Caco-2 (cell line): ENCODE results near the gene MAFF. TPM values are rescaled to one million over a fixed set of nuclear protein-coding genes. Genes with fewer than 3 reads are reported as not detected.

Experiments
- BruUV-seq: library from RNA; stranded (reverse); fragments of 400-500 nt; replicated peaks from 2 replicates; lab custom pipeline; 2021; lab: Mats Ljungman, UMichigan
- CTCF ChIA-PET: fragments of 300-600 bp; sonication (Branson Sonifier 250); formaldehyde crosslinking; loops from one replicate; lab custom pipeline; 2022; ENCODE audit warnings: antibody characterized with exemption; lab: Charles Lee
- POLR2A ChIA-PET: fragments of 300-600 bp; sonication (Branson Sonifier 250); formaldehyde crosslinking; loops from one replicate; lab custom pipeline; 2022; ENCODE audit warnings: antibody characterized with exemption; lab: Charles Lee
- DNase-seq, 2 experiments: peaks; one replicate each; pipeline versions ENCODE4 v3.0.0 to v3.0.0-alpha.2; 2020 to 2022
- H3K27me3 ChIP-seq: replicated peaks from 2 replicates; pipeline ENCODE4 v1.6.0; 2011; ENCODE audit warnings: low read length; ENCODE audit not compliant: control insufficient read depth, insufficient read depth
- H3K36me3 ChIP-seq: 2 replicates; pipeline ENCODE4 v1.5.1; 2011; ENCODE audit warnings: low read length; ENCODE audit not compliant: control insufficient read depth, insufficient read depth
- H3K4me1 ChIP-seq: fragments of 250-450 bp; sonication (Bioruptor Pico); 2 replicates; pipeline ENCODE4 v1.5.1; 2020; ENCODE audit warnings: mild to moderate bottlenecking
- H3K4me3 ChIP-seq: 2 replicates; pipeline ENCODE4 v1.5.1; 2011; ENCODE audit warnings: low read depth, mild to moderate bottlenecking, control low read depth, low read length
- H3K9me3 ChIP-seq: fragments of 250-450 bp; sonication (Bioruptor Pico); 2 replicates; pipeline ENCODE4 v1.5.1; 2020; ENCODE audit warnings: mild to moderate bottlenecking, moderate library complexity
- H3K27ac Mint-ChIP-seq: one replicate; pipeline ENCODE4 v1.8.0; 2022; ENCODE audit warnings: mixed read lengths; ENCODE audit not compliant: unreplicated experiment
- H3K27me3 Mint-ChIP-seq: one replicate; pipeline ENCODE4 v1.8.0; 2022; ENCODE audit warnings: mixed read lengths; ENCODE audit not compliant: insufficient read depth, unreplicated experiment
- H3K36me3 Mint-ChIP-seq: one replicate; pipeline ENCODE4 v1.8.0; 2022; ENCODE audit warnings: mild to moderate bottlenecking, mixed read lengths; ENCODE audit not compliant: insufficient read depth, unreplicated experiment
- H3K4me1 Mint-ChIP-seq: one replicate; pipeline ENCODE4 v1.8.0; 2022; ENCODE audit warnings: low read depth, mixed read lengths; ENCODE audit not compliant: unreplicated experiment
- H3K4me3 Mint-ChIP-seq: one replicate; pipeline ENCODE4 v1.8.0; 2022; ENCODE audit warnings: mild to moderate bottlenecking, moderate library complexity, mixed read lengths; ENCODE audit not compliant: unreplicated experiment
- H3K9me3 Mint-ChIP-seq: one replicate; pipeline ENCODE4 v1.8.0; 2022; ENCODE audit warnings: mixed read lengths; ENCODE audit not compliant: unreplicated experiment
- CTCF ChIP-seq, 2 experiments: fragments of 200-600 bp in 1 of 2; IDR thresholded peaks; 1 replicate in 1 of 2; 2 replicates in 1 of 2; pipeline versions ENCODE4 v1.5.1 to v1.8.0; 2011 to 2022; ENCODE audit warnings: antibody characterized with exemption in 1 of 2, control low read depth in 1 of 2, inconsistent platforms in 1 of 2, low read depth in 1 of 2, low read length in 1 of 2, mild to moderate bottlenecking in 1 of 2, moderate library complexity in 1 of 2; ENCODE audit not compliant: insufficient read depth in 1 of 2, severe bottlenecking in 1 of 2, unreplicated experiment in 1 of 2
- intact Hi-C: fragments of 100-400 bp; cut with micrococcal nuclease; formaldehyde crosslinking; loops from one replicate; pipeline ENCODE4 v1.10.0; 2022; ENCODE audit not compliant: unreplicated experiment
- total RNA-seq: library from RNA; stranded (reverse); gene quantifications from 2 replicates; pipeline ENCODE4 v1.2.3, GENCODE V29; 2022

Gene MAFF
- total RNA-seq, 1 experiment from 2014 or later, result 6.8 TPM

DNA sequence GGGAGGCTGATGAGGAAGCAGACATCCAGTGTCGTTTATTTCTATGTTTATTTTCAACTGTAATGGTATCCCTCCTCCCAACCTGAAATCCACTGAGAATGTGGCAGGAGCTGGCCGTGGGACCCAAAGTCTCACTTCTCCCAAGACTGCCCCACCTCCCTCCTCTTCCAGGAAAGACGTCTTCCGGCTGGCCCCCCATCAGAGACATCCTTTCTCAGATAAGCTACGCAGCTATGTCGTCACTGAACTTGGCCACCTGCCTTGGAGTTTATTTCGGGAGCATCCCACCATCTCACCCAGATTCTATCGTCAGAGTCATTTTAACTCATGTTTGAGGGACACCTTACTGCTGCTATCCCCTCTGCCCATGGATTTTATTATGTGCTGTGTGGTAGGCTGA, 57.1 kb downstream of the MAFF start:
- H3K9me3 Mint-ChIP-seq, result no peaks in the 10 kb centered on the region
- ChIA-PET POLR2A (interaction anchor here (0.7 to 1.0 kb wide), 2 partner anchors 24 to 77 kb away, joined by 3 to 8 read pairs; no protein-coding TSS in a partner anchor), CTCF (interaction anchor here (0.6 to 1.1 kb wide), 5 partner anchors 9 to 201 kb away, joined by 3 to 10 read pairs (median 4); no protein-coding TSS in a partner anchor)
- no TSS peak for BruUV-seq
- no peak for TF ChIP-seq CTCF (IDR thresholded peaks at IDR 0.05; ENCODE audit: insufficient read depth in 1 of 2, low read depth in 1 of 2, low read length in 1 of 2, severe bottlenecking in 1 of 2, unreplicated experiment in 1 of 2)
- peaks cover 5% of the 10 kb centered on the region for H3K36me3 Mint-ChIP-seq
- Histone ChIP-seq H3K4me3 (no peak overlapping the region), H3K27me3 (no peaks in the 10 kb centered on the region), H3K4me1 (no peaks in the 10 kb centered on the region), H3K9me3 (no peaks in the 10 kb centered on the region), H3K36me3 (no peaks in the 10 kb centered on the region)
- no peak overlapping the region for H3K27ac Mint-ChIP-seq
- H3K4me1 Mint-ChIP-seq, result peaks cover 7% of the 10 kb centered on the region
- no peak for DNase-seq
- no peaks in the 10 kb centered on the region for H3K27me3 Mint-ChIP-seq
- intact Hi-C loops, result loop anchor here (2.0 kb wide), 1 partner anchor 94 kb away; no protein-coding TSS in a partner anchor
- H3K4me3 Mint-ChIP-seq, result no peak overlapping the region

DNA sequence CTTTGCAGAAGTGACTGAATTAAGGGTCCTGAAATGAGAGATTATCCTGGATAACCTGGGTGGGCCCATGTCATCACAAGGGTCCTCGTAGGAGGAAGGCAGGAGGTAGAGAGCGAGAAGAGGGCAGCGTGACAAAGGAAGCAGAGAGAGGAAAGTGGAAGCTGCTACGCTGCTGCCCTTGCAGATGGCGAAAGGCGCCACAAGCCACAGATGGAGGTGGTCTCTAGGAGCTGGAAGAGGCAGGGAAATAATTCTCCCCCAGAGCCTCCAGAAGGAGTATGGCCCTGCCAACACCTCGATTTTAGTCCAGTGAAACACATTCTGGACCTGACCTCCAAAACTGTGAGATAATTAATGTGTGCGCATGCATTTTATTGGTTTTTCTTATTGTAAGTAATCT, 57.6 kb downstream of the MAFF start:
- Mint-ChIP-seq H3K27me3 (no peaks in the 10 kb centered on the region), H3K9me3 (no peaks in the 10 kb centered on the region), H3K4me1 (peaks cover 7% of the 10 kb centered on the region), H3K36me3 (peaks cover 5% of the 10 kb centered on the region), H3K4me3 (no peak overlapping the region), H3K27ac (no peak overlapping the region)
- BruUV-seq, result no TSS peak
- no peak for TF ChIP-seq CTCF (IDR thresholded peaks at IDR 0.05; ENCODE audit: insufficient read depth in 1 of 2, low read depth in 1 of 2, low read length in 1 of 2, severe bottlenecking in 1 of 2, unreplicated experiment in 1 of 2)
- DNase-seq, result no peak
- intact Hi-C loops, result loop anchor here (2.0 kb wide), 1 partner anchor 93 kb away; no protein-coding TSS in a partner anchor
- CTCF ChIA-PET, result interaction anchor here (0.6 to 1.0 kb wide), 4 partner anchors 9 to 201 kb away, joined by 3 to 10 read pairs (median 4); no protein-coding TSS in a partner anchor
- POLR2A ChIA-PET, result interaction anchor here (0.7 kb wide), 1 partner anchor 77 kb away, joined by 8 read pairs; no protein-coding TSS in a partner anchor
- Histone ChIP-seq H3K4me3 (no peak overlapping the region), H3K4me1 (no peaks in the 10 kb centered on the region), H3K36me3 (no peaks in the 10 kb centered on the region), H3K27me3 (no peaks in the 10 kb centered on the region), H3K9me3 (no peaks in the 10 kb centered on the region)

DNA sequence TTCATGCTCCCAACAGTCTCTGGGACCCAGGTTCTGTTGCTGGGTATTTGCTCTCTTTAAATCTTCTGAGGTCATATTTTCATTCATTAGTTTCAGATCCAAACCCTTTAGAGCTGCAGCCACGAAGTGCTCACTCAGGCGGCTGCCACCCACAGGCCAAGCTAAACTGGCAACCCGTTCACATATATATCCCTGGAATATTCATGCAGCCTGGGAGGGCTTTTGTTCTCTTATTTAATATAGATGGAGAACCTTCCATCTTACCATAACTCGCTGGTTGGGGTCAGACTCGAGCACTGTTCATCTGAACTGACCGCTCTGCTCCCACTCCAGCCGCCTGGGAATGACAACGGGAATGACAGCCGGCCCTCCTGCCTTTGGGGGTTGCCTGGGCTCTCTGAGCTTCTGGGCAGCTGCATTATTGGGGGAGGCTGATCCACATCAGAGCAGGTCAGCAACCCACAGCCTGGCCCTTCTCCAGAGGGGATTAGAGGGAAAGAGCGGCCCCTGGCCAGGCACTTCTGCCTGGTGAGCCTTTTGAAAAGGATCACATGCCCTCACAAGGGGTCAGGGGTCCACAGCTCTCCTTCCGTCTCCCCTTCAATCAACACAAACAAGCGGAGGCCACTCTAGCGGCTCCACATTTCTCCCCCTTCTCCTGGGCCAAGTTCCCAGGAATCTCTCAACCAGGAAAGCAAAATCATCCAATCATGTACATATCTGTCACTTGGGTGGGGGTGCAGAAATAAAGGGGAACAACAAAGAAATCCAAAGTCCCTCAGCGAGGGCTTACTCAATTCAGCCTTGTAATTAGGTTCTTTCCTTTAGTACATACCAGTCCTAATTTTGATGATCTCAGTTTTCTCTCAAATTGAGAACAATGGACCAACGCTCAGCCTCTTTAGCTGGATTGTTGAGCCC, 59.2 kb downstream of the MAFF start:
- H3K36me3 Mint-ChIP-seq, result peaks cover 5% of the 10 kb centered on the region
- Histone ChIP-seq H3K4me1 (no peaks in the 10 kb centered on the region), H3K9me3 (no peaks in the 10 kb centered on the region), H3K27me3 (no peaks in the 10 kb centered on the region), H3K36me3 (no peaks in the 10 kb centered on the region), H3K4me3 (no peak overlapping the region)
- no peak overlapping the region for H3K4me3 Mint-ChIP-seq
- no peak for TF ChIP-seq CTCF (IDR thresholded peaks at IDR 0.05; ENCODE audit: insufficient read depth in 1 of 2, low read depth in 1 of 2, low read length in 1 of 2, severe bottlenecking in 1 of 2, unreplicated experiment in 1 of 2)
- H3K27ac Mint-ChIP-seq, result no peak overlapping the region
- no TSS peak for BruUV-seq
- ChIA-PET CTCF (no interaction called here), POLR2A (no interaction called here)
- no peaks in the 10 kb centered on the region for H3K9me3 Mint-ChIP-seq
- intact Hi-C loops, result no loop called here
- H3K27me3 Mint-ChIP-seq, result no peaks in the 10 kb centered on the region
- peaks cover 7% of the 10 kb centered on the region for H3K4me1 Mint-ChIP-seq
- DNase-seq, result no peak
